ENCODE results near the gene FGR.
"Not testable (repeated sequence)": the region's sequence is repeated elsewhere in the genome, so short reads cannot be mapped to it uniquely, and the experiment has no call there.

The FGR gene

GRCh38 chr1:27621051-27621920 lies 13.7 kb downstream of the FGR start:
- TF ChIP-seq MYC (IDR thresholded peaks at IDR 0.05; ENCODE audit: low read depth, low read length) (no peak), CTCF (IDR thresholded peaks at IDR 0.05; ENCODE audit: low read depth, low read length) (no peak), POLR2A (IDR thresholded peaks at IDR 0.05; ENCODE audit: extremely low read depth, insufficient read length) (no peak), MAX (IDR thresholded peaks at IDR 0.05; ENCODE audit: low read depth, low read length) (no peak)
- no peak overlapping the region for H3K4me3 ChIP-seq (ENCODE audit: low read depth, low read length)
- DNase-seq (ENCODE audit: low read depth) = no peak

GRCh38 chr1:27619782-27620438 lies 15.1 kb downstream of the FGR start:
- not testable (repeated sequence) for H3K4me3 ChIP-seq (ENCODE audit: low read depth, low read length); DNase-seq (ENCODE audit: low read depth)

GRCh38 chr1:27618341-27619082 lies 16.5 kb downstream of the FGR start:
- H3K4me3 ChIP-seq (ENCODE audit: low read depth, low read length) = no peak overlapping the region
- TF ChIP-seq MYC (IDR thresholded peaks at IDR 0.05; ENCODE audit: low read depth, low read length) (no peak), CTCF (IDR thresholded peaks at IDR 0.05; ENCODE audit: low read depth, low read length) (no peak), POLR2A (IDR thresholded peaks at IDR 0.05; ENCODE audit: extremely low read depth, insufficient read length) (no peak), MAX (IDR thresholded peaks at IDR 0.05; ENCODE audit: low read depth, low read length) (no peak)
- DNase-seq (ENCODE audit: low read depth) = peak; percentile 85

GRCh38 chr1:27617420-27617819 lies 17.6 kb downstream of the FGR start:
- TF ChIP-seq MYC (IDR thresholded peaks at IDR 0.05; ENCODE audit: low read depth, low read length) (no peak), MAX (IDR thresholded peaks at IDR 0.05; ENCODE audit: low read depth, low read length) (no peak), POLR2A (IDR thresholded peaks at IDR 0.05; ENCODE audit: extremely low read depth, insufficient read length) (no peak), CTCF (IDR thresholded peaks at IDR 0.05; ENCODE audit: low read depth, low read length) (no peak)
- DNase-seq (ENCODE audit: low read depth) = no peak

GRCh38 chr1:27616441-27616840 lies 18.5 kb downstream of the FGR start:
- no peak for DNase-seq (ENCODE audit: low read depth)
- no peak overlapping the region for H3K4me3 ChIP-seq (ENCODE audit: low read depth, low read length)
- TF ChIP-seq POLR2A (IDR thresholded peaks at IDR 0.05; ENCODE audit: extremely low read depth, insufficient read length) = no peak
- peak; percentile 32 for TF ChIP-seq CTCF (IDR thresholded peaks at IDR 0.05; ENCODE audit: low read depth, low read length)

More at GRCh38 chr1:27617420-27617819, 17.6 kb downstream of the FGR start:
- H3K4me3 ChIP-seq (ENCODE audit: low read depth, low read length) = no peak overlapping the region

Data from NB4 (cell line).